NCI-H82 (cell line): Measurements from ENCODE around the gene REN.

Experiments
- DNase-seq: peaks from one replicate; lab custom pipeline; 2025; lab: John Stamatoyannopoulos, UW

The REN gene

GRCh38 chr1:204190212-204191211 is 24.4 kb upstream of the REN start:
- peak; percentile 56 for DNase-seq

DNA sequence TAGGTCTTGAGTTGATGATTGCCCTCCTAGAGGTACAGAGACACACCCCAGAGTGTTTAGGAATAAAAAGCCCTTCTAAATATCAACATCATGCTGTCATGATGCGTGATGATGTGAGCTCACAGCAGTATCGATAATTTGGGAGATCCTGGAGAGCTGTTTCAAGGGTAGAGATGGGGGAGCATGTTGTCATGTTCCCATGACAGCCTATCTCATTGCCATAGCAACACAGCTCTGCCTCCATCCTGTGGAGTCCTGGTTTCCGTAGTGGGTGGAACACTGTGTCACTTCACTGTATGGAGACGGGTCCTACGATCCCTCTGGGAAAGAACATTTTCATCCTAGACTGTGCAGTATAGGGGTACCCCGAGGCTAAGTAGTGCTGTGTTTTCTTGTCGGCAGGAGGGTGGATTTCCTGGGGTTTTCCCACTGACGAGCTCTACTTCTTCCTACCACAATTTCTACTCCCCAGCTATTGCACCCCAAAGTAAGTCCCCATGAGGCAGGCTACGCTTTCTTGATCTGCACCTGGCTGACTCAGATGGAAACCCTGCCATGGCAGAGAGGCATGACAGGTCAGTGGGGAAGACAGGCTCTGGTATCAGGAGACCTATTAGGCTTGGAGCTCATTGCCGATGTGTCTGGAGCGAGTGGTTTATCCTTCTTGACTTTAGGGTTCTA is 23.0 kb upstream of the REN start:
- DNase-seq = no peak

- DNase-seq = no peak
These were observed 20.5 kb upstream of the REN start for GRCh38 chr1:204186597-204186996.

DNA sequence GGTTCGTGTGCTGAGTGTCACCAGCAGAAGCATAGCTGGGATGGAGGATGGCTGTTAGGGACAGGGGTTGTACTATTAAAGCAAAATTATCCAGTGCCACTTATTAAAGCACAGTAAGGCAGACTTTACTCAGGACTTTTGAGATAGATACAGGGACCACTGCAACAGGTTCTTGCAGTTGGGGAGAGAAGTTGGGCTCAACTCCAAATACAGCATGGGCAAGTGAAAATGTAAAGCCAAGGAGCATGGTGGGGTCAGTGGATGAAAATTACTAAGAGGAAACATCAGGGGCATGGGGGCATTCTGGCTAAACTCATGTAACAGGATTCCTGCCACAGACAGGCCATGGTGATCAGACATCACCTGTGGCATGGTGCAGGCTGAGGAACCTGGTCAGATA is 15.0 kb upstream of the REN start:
- DNase-seq = no peak

- no peak for DNase-seq
These were observed 14.0 kb upstream of the REN start for GRCh38 chr1:204180133-204180532.

- DNase-seq = no peak
These were observed 12.5 kb upstream of the REN start for GRCh38 chr1:204178487-204179281.

DNA sequence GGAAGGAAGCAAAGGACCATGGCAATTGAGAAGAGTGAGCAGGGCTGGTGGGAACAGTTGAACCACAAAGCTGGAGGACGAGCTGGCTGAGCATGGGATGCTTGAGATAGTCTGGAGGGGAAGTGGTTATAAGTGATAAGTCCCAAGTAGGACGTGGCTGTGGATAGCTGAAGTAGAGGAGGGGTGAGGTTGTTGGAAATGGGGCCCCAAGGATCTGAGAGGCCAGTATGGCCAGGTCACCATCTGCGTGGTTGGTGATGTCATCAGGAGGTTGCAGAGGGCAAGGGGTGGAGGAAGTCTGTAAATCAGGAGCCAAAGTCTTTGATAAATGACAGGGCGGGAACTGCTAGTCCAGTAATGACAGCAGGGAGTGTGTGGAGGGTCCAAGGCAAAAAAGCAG is 11.0 kb upstream of the REN start:
- no peak for DNase-seq

- DNase-seq = peak; percentile 68
These were observed 9.9 kb upstream of the REN start for GRCh38 chr1:204176049-204176448.

- DNase-seq = no peak
These were observed 8.8 kb upstream of the REN start for GRCh38 chr1:204174958-204175357.

DNA sequence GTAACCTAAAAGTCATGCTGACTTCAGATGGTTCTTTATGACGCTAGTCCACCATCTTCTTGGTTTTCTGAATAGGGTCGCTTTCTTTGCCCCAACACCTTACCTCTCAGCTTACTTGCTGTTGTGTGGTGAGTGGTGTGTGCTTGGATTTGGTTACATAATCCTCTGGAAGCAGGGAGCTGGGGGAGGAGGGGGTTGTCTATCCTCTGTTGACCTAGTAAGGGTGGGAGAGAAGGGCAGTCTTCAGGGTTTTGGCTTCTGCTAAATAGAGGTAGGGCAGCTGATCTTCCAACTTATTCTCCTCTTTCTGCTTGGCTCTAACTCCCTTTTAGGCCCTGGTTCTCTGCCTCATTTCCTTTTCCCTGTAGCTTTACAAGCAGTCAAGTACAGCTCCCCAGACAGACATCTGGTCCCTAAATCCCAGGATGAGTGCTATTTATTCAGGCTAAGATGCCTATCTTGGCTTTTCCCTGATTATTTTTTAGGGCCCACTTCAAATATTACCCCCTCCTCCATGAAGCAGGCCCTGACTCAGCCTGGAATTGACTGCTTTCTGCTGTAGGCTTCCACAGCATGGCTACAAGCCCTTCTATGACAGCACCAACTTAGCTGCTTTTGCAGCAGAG is 6.4 kb upstream of the REN start:
- DNase-seq = peak; percentile 96

DNA sequence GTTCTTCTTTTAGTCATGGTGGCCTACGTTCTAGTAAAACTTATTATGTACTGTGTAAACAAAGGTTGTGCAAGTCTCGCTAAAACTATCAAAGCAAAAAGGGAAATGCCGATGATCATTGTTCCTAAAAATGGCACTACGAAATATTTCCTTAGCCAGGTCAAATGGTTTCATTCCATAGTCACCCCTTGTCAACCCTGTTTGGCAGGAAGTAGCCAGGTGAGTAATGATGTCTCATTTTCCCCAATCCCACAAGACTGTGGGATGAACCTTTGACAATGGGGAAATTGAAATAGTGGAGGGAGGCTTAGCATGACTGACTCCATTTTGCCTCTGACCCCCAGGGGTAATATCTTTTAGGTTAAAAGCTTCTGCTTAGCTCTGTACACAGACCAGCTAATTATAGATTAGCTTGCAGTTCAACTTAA is 5.6 kb upstream of the REN start:
- DNase-seq = no peak

- DNase-seq = no peak
These were observed 4.5 kb upstream of the REN start for GRCh38 chr1:204170494-204171155.

DNA sequence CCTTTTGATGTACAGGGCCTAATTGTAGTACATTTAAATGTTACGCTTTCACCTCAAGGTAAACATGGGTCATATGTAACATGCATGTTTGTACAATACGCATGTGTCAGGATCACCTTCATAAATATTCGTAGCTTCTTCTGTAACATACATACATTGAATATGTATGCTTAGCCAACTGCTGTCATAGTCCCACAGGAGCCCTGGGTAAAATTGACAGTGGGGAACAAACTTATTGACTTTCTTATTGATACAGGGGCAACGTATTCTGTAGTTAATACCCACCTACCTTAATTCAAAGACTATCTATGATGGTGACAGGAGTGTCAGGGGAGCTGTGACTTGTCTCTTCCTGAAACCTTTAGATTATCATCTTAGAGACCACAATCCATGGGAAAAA is 3.7 kb upstream of the REN start:
- DNase-seq = peak; percentile 50

GRCh38 chr1:204167730-204168129 is 1.6 kb upstream of the REN start:
- DNase-seq = no peak

DNA sequence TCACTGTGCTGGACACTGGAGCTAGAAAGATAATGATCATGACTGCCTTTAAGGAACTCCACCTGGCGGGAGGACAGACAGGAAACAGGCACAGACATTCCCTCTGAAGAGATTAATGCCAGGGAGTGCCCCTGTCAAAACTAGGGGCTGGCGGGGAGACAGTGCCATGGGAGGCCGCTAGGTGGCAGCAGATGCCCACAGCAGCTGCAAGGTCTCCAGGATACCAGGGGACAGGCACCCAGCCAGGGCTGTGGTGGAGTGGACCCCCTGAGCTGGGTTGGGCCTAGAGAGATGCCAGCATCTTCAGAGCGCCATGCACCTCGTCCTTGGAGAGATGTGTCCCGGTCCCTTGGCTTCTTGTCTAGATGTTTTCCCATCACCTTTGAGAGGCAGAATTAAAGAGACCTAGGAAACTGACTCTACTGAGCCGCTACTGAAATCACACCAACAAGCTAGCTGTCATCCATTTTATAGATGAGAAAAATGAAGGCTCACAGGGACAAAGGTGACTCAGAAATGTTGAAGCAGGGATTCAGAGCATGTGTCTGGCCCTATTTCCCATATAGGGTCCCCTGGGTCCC is 3.6 kb downstream of the REN start:
- peak; percentile 89 for DNase-seq

DNA sequence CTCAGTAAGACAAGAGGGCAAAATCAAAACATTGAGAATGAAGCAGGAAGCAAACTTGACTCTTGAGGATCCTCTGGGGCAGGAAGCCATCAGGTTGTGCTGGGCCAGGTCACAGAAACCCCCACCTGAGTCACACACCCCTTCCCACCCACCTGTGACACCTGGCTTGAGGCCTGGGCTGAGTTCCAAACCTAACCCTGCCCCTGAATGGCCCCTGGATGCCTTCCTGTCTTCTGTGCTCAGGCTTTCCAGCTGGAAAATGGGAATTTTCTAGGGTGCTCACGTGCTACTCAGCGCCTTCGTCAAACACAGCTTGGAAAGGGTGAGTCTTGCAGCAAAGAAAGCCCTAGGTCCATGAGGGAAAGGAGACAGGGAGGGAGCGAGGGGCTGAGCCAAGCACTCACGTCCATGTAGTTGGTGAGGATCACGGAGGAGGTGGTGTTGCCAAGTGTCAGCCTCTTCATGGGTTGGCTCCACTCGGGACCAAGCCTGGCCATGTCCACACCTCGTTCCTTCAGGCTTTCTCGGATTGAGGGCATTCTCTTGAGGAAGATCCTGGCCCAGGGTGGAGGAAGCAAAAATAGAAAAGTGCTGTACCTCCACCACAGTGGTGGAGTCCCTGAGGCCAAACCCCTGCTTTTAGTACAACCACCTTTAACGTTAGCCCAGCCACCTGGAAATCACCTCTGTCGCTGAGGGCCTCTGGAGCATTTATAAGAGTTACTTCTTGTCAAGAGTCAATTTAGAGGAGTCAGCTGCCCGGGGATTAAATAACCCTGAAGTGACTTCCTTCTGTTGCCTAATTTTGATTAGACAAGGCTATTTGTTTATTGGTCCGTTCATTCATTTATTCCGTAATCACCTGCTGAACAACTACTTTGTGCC is 4.3 kb downstream of the REN start:
- no peak for DNase-seq

DNA sequence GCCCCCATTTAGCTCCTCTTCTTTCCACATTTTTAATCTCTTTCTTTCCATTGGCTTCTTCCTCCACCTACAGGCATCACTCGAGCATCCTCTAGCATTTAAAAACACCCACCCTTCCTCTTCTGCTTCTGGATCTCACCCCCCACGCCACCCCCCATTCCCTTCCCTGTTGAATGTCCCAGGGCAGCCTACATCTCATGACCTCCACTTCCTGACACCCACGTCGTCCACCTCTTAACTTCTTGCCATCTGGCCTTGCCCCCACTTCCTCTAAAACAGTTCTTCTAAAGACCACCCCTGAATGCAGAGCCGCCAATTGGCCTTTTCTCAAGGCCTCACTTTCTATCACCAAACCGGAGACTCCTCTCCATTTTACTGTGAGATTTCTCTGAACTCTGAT is 8.2 kb downstream of the REN start:
- no peak for DNase-seq

GRCh38 chr1:204155881-204156280 is 10.3 kb downstream of the REN start:
- DNase-seq = no peak

DNA sequence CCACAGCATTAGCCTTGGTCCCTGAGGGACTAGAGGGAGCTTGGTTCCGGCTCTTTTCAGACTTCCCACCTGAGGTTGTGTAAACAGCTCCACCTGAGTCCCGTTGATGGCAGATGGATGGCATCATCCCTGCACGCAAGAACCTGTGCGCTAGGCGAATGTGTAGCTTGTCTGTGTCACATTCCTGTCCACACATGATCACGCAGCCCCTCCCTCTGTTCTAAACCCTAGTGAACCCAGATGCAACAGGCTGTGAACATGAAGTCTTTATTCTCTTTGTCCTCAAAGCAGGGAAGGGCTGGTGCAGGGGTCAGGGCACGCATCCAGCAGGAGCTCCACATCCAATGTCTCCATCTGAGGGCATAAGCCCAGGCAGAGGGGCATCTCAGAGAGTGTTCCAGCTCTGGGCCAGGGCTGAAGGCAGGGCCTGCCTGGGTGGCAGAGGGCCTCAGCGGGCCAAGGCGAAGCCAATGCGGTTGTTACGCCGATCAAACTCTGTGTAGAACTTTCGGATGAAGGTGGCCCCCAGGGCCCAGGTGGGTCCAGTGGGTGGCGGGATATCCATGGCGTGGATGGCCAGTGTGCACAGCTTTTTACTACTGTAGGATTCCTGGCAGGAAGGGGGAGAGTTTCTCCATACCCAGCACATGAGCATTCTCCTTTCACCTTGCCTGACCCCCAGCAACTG is 11.4 kb downstream of the REN start:
- DNase-seq = no peak
